Germinal center (tissue), 1 donor: ENCODE measurements around the gene MAGEA9B.
"Not testable (repeated sequence)": the region's sequence is repeated elsewhere in the genome, so short reads cannot be mapped to it uniquely, and the experiment has no call there.

ENCODE experiments used
- DNase-seq: peaks from one replicate; pipeline ENCODE4 v3.0.0; 2012; ENCODE audit warnings: mixed read lengths, low spot score

Gene MAGEA9B

DNA sequence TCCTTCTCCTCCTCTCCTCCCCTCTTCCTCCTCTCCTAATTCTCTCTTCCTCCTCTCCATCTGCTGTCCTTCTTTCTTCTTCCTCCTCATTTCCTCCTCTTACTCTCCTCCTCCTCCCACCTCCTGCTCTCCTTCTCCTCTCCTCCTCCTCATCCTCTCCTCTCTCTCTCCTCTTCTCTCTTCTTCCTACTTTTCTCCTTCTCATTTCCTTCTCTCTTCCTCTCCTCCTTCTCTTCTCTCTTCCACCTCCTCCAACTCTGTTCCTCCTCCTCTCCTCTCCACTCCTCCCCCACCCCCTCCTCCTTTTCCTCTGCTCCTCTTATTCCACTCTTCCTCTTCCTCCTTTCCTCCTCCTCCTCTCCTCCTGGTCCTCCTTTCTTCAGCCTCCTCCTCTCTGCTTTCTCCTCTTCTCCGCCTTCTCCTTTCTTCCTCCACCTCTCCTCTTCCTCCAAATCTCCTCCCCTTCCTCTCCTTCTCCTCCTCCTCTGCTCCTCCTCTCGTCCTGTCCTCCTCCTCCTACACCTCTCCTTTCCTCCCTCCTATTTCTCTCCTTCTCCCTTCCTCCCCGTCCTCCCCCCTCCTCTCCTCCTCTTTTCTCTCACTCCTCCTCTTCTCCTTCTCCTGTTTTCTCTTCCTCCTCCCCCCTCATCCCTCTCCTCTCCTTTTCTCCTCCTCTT is 52.2 kb downstream of the MAGEA9B start:
- not testable (repeated sequence) for DNase-seq

DNA sequence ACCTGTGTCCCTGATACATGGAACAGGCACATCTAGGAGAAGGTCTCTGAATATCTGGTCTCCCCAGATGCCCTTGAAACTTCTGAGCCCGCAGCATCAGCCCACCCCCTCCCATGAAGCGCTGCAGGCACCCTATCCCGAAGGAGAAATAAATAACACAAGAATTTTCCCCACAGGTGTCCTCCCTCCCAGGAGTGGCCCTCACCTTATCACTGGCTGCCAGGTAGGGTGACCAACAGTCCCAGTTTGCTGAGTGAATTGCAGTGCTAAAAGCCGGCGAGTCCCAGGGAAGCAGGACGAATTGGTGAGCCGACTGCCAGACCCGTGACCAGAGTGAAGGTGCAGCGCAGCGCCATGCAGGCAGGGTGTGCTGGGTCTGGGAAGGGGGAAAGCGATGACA is 53.3 kb downstream of the MAGEA9B start:
- not testable (repeated sequence) for DNase-seq

DNA sequence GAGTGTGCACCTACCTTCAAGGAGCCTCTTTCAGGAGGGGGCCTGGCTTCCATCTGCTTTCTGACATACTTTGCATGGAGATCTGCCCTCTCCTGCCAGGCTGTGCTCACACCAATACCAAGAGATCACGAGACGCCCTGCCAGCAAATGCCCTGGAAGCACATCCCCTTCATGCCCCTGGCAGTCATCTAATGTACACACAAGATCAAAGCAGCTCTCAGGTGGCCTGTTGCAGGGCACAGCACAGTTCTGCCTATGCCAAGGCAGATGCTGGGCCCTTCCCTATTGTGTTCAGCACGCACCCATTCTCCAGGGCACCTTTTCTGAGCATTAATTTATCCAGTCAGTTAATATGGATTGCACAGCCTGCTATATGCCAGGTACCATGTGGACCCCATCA is 54.4 kb downstream of the MAGEA9B start:
- not testable (repeated sequence) for DNase-seq
